Loucy (cell line): ENCODE data around the gene UBE3D.

Source experiments
- EZH2phosphoT487 ChIP-seq: fragments of 200-600 bp; IDR thresholded peaks from 2 replicates; pipeline ENCODE4 v1.6.1; 2018; ENCODE audit warnings: antibody characterized with exemption, mild to moderate bottlenecking, moderate library complexity, borderline replicate concordance
- TF ChIP-seq, protein P1 (sequence below): fragments of 200-600 bp; sonication (generic); conservative IDR thresholded peaks from 2 replicates; pipeline ENCODE4 v1.5.1; 2014; ENCODE audit warnings: mild to moderate bottlenecking, antibody characterized with exemption, low read length

DNA sequence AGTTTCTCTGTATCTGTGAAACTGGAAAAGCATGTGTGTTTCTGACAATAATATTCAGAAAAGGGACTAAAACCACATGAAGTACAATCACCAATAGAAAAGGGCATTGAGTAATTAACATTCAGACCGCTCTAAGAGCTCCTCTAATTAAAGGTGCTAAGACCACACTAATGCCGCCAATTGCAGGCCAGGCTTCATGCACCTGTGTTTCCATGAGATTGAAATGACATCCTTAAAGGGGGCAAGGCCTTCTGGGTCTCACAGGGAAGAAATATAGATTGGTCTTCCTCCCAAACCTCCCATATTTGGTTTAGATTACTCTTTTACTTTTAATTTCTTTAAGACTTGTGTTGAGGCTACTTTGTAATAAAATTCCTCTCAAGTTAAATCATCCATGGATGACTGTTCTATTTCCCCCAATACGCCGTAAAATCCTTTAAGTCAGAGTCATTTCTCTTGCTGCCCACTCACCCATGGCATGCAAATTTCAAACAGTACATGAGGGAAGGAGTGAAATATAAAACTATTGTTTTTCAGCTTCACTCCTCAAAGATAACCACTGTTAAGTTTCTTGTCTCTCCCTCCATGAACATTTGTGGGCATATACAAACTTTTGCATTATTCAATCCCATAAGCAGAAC lies 110.6 kb downstream of the UBE3D start:
- TF ChIP-seq, protein P1, sequence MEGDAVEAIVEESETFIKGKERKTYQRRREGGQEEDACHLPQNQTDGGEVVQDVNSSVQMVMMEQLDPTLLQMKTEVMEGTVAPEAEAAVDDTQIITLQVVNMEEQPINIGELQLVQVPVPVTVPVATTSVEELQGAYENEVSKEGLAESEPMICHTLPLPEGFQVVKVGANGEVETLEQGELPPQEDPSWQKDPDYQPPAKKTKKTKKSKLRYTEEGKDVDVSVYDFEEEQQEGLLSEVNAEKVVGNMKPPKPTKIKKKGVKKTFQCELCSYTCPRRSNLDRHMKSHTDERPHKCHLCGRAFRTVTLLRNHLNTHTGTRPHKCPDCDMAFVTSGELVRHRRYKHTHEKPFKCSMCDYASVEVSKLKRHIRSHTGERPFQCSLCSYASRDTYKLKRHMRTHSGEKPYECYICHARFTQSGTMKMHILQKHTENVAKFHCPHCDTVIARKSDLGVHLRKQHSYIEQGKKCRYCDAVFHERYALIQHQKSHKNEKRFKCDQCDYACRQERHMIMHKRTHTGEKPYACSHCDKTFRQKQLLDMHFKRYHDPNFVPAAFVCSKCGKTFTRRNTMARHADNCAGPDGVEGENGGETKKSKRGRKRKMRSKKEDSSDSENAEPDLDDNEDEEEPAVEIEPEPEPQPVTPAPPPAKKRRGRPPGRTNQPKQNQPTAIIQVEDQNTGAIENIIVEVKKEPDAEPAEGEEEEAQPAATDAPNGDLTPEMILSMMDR, result no peak
- no peak for TF ChIP-seq EZH2phosphoT487
